GM19099 (cell line): ENCODE results near the gene HMCN1.

Source experiments
- POLR2A ChIP-seq: IDR thresholded peaks from 3 replicates; pipeline ENCODE4 v1.6.1; 2011; ENCODE audit warnings: low read depth; ENCODE audit not compliant: insufficient read length; ENCODE audit errors: extremely low read depth

Gene HMCN1

DNA sequence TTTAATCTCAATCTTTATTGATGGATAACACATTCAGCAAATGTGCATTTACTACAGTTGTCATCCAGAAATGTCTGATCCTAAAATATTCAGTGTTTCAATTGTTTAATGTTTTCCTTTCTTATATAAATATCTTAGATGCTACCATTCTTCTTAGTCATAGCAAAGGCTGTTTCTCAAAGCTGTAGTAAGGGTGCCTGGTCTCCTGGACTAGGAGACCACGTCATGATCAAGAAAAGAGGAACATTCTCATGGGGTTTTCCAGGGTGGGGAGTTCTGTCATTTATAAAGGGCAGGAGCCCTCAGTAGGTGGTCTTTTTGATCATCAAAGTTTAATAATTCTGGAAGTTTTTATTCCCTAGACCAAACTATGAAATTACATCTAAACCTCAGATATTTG is 292.8 kb downstream of the HMCN1 start:
- no peak for TF ChIP-seq POLR2A

DNA sequence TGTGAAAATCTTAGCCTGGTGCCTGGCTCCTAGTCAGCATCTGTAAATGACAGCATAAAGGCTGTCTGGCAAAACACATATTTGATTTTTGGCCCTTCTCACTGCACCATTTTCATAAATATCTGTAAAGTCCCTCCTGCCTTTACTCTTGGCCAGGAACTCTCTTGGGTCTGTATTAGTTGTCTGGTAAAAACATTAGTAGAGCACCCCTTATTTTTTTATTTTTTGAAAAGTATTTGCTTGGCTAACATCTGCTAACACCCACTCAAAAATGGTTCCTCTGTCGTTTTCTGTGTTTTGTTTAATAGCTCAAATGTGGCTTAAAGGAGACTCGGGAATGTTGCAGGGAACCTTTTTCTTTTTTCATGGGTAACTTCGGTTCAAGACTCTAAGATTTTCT is 293.4 kb downstream of the HMCN1 start:
- no peak for TF ChIP-seq POLR2A

DNA sequence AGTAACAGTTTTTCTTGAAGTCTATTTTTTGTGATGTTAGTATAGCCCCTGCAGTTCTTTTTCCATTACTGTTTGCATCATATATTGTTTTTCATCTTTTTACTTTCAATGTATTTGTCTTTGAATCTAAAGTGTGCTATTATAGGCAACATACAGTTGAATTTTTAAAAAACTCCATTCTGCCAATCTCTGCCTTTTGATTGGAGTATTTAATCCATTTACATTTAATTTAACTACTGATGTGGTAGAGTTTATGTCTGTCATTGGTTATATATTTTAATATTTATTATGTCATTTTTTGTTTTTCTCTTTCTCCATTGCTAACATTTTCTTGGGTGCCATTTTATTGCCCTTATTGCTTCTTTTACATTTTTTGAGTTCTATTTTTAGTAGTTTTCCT is 296.3 kb downstream of the HMCN1 start:
- no peak for TF ChIP-seq POLR2A

DNA sequence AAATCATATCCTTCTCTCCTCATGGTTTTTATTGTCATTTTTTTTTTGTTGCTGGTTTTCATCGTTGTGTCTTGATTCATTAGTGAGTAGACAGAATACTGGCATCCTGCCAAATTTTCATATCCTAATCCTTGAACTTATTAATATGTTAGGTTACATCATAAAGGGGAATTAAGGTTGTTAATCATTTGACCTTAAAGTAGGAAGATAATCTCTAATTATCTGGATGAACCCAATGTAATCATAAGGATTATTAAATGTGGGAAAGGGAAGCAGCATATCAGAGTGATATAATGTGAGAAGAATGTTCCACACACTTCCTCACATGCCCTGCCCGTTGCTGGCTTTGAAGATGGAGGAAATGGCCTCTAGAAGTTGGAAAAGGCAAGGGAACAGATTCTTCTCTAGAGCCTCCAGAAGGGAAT is 299.7 kb downstream of the HMCN1 start:
- TF ChIP-seq POLR2A: no peak

DNA sequence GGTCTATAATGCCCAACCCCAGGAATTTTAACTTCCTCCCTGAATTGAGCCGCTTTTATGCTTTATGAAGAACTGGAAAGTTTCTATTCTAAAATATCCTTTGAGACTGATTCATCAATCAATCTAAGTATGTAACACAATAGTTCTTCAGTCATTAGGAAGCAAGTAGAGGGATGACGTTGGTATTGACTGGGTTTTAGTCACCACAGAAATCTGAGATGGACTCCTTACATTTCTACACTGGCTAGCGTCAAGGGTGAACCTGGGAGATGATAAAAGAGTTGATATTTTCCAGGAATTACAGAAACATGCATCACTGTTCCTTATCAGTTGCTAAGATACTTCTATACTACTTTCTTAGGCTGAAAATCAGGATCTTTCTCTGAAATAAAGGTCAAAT is 308.0 kb downstream of the HMCN1 start:
- TF ChIP-seq POLR2A: no peak

DNA sequence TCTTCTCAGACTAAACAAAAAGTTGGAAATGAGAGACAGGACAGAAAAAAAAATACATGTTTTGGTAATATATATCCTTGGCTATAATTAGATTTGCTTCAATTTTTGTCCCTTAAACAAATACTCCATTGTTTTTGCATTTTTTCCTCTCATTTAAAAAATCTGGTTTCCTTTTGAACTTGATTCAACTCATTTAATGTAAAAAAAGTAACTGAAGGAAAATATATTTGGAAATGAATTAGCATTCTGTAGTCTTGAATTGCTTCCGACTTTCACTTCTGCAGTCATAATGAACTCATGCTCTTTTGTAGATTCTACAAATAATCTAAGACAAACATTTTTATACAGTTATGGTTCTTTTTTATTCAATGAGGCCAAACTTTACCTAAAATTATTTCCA is 309.1 kb downstream of the HMCN1 start:
- no peak for TF ChIP-seq POLR2A

DNA sequence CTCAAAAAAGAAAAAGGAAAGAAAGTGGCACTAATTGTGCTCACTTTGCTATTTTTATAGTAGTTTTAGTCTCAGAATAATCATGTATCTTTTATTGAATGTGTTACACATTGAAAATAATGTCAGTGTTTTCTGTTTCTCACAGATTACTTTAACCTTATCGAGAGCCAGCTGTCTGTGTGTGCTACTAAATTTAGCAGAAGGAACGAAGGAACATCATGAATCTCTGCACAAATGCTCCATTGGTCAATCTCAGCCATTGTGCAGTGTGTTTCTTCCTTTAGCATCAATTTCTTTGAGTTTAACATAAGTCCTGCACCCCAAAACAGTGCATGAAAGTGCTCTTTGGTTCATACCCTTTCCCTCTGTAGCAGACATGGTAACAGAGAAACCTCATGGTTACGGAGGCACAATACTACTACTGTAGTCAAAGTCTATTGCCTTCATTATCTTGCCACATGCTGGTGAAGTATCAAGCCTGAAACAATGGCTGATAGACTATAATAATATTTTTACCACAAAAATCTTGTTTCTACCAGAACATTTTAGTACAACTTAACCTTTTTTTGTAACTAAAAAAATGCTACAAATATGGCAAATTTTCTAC is 310.0 kb downstream of the HMCN1 start:
- no peak for TF ChIP-seq POLR2A

DNA sequence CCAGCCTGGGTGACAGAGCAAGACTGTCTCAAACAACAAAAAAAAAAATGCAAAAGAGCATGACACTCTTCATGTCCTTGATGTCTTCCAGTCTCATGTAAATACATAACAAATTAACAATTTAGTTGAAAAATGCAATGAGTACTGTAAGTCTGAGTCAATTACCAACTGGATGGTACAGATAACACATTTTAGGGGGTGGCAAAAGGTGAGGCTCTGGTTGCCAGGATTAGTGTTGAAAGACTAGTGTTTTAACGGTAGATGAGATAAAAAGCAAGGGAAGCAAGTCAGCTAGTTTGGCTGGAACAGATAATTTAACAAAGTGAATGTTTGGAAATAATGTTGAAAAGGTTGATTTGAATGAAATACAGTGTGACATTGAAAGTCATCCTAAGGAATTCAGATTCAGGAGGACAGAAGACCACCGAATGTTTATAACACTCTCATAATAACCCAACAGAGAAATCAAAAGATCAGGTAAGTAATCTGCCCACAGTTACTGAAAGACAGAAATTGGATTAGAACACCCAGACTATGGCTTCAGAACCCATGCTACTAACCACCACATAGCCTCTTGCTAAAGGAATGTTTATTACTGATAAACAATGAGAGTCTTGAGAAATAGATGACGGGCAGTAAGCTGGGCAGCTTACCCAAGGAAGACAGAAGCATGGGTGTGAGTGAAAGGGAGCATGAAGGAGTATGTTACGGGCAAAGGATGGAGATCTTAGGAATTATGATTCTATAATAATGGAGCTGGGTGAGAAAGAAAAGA is 312.4 kb downstream of the HMCN1 start:
- TF ChIP-seq POLR2A: no peak

DNA sequence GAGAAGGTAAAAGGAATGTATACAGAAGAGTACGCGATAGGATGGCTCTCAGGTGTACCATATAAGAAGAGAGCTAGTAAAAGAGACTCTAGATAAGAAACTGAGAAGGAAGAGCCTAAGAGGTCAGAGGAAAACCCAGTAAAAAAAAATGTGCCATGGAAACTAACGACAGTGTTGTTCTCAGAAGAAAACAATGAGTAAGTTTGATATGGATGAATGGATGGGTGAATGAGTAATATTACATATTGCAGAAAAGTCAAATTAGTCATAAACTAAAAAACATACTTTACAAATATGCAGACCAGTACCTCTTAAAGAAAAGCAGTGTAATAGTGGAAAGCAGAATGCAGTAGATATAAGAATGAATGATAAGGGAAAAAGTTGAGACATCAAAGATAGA is 316.2 kb downstream of the HMCN1 start:
- no peak for TF ChIP-seq POLR2A

DNA sequence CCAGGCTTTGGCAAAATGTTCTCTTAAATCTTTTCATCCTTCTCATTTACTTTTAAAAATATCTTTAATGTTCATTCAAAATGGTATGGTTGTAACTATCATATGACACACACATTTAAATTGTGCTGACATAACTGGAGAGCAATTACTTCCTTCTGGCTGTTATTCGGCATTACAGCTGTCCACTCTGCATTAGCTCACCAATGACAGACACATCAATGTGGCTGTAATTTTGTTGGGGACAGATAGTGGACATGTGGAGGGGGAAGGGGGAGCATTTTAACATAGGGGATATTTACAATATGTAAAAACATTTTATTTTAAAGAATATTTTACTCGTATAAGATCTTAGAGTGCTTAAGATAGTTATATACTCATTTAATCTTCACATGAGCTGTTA is 319.8 kb downstream of the HMCN1 start:
- TF ChIP-seq POLR2A: no peak

DNA sequence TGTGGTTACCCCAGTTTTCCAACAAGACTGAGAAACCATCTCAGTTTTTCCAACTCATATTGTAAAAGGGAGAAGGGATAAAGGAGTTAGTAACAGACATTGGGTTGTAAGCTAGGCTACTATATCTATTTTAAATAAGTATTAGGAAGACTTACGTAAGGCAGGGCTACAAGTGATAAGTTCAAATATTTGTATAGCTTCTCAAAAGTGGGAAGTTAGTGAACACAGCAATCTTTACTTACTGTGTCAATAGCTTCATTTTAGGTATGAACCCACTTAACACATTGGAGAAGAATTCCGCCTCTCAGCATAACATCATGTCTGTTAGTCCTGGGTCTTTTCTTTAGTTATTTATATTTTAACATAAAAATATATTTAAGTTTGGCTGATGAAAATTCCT is 320.7 kb downstream of the HMCN1 start:
- TF ChIP-seq POLR2A: no peak

DNA sequence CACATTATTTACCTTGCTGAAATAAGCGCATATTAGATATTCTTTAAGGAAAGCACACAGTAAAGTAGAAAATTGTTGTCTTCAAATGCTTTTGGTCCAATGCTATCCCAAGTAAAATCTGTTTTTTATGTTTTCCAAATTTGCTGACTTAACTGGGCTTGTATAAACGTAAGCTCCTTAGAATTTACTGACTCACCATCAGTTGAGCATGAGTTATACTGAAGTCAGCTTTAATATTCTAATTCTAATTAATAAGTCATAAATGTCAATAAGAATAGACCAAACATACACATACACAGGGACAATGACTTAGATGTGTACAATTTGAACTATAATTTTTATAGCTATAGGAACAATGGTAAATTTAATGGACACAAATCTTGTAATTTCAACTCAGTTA is 321.7 kb downstream of the HMCN1 start:
- TF ChIP-seq POLR2A: no peak

DNA sequence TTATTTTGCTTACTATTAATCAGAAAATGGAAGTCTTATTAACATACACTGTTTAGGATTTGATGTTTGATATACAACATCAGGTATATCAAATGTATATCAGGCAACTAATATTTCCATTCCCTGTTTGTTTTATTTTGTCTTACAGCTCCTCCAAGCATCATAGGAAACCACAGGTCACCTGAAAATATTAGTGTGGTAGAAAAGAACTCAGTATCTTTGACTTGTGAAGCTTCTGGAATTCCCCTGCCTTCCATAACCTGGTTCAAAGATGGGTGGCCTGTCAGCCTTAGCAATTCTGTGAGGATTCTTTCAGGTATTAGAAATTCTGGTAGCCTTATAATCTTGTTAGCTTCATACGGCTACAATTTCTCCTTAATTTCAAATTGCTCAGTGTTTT is 322.9 kb downstream of the HMCN1 start:
- TF ChIP-seq POLR2A: no peak

DNA sequence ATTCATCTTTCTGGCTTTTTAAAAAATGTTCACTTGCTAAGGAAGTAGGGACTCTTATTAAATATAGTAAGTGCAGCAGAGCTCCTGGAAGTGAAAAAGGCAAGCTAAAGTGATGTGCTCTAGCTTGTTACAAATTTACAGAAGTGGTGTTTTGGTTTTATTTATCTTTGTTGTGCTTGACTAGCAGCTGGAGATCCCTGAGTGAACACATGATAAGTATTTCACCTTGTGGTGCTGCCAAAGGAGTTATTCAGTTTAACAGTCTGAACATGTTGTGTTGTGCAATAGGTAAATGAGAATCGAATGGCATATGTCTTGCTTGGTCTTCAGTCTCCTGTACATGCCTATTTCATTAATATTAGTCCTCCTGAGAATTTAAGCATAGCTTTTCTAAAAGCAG is 325.1 kb downstream of the HMCN1 start:
- no peak for TF ChIP-seq POLR2A

DNA sequence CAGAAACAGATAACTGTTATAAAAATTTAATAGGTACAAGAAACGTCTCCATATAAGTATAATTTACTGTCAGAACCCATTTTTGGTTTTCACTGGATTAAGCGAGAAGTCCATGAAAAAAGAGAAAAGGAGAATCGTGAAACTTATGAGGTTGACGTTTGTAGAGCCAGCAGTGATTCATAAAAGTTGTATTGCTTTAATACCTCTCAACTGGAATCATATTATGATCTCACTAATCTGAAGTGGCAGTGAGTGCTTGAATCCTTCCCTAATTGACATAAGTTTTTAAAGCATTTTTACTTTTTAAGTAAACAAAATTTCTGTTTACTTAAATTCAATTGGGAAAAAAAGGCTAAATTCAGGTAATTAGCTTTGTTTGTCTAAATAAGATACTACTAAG is 325.6 kb downstream of the HMCN1 start:
- no peak for TF ChIP-seq POLR2A

DNA sequence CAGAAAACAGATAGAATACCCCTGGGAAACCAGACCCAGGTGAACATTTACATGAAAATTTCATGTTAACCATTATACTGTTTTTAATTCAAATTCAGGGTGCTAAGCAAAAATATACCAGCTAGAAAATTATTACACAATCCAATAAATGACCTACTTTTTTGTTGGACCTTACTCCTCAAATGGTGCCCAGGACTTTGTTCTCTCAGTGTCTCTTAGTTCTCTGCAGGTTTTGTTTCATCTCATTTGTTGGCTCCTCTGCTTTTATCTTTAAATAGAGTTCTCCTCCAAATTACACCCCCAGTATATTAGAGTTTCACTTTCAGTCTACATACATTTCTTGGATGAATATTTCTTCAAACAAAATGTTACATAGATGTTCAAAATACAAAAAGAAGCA is 326.0 kb downstream of the HMCN1 start:
- TF ChIP-seq POLR2A: no peak
